H1 (cell line): ENCODE data around the gene PSMC4. TPM values are rescaled to one million over a fixed set of nuclear protein-coding genes. Genes with fewer than 3 reads are reported as not detected.

Experiments
- CTCF ChIA-PET: fragments of 300-600 bp; sonication (Branson Sonifier 250); formaldehyde crosslinking; loops from one replicate; lab custom pipeline; 2021; ENCODE audit not compliant: partially characterized antibody; lab: Charles Lee
- POLR2A ChIA-PET: fragments of 300-600 bp; sonication (Branson Sonifier 250); formaldehyde crosslinking; loops from one replicate; lab custom pipeline; 2021; ENCODE audit warnings: inconsistent platforms; ENCODE audit not compliant: partially characterized antibody; lab: Charles Lee
- DNase-seq, 2 experiments: peaks; one replicate each; pipeline versions ENCODE4 v3.0.0 to v3.0.0-alpha.2; 2010 to 2022; ENCODE audit warnings: low spot score in 2 of 2, low read depth in 1 of 2, mixed read lengths in 1 of 2
- FAIRE-seq: peaks from 2 replicates; lab custom pipeline; 2011; peaks lifted over from hg19 to GRCh38; lab: Jason Lieb, UNC
- H2AFZ ChIP-seq: 2 replicates; pipeline ENCODE4 v1.8.1; 2012; ENCODE audit warnings: low read length, inconsistent platforms
- H2AK5ac ChIP-seq: 2 replicates; pipeline ENCODE4 v1.6.1; 2013; ENCODE audit warnings: low read depth, low read length
- H2BK120ac ChIP-seq: replicated peaks from 2 replicates; pipeline ENCODE3; 2013; ENCODE audit warnings: low read depth, low read length, inconsistent platforms
- H2BK12ac ChIP-seq: 2 replicates; pipeline ENCODE4 v1.6.1; 2013; ENCODE audit warnings: low read depth, low read length
- H2BK15ac ChIP-seq: 2 replicates; pipeline ENCODE4 v1.6.1; 2013; ENCODE audit warnings: low read length
- H2BK20ac ChIP-seq: 2 replicates; pipeline ENCODE4 v1.6.1; 2013; ENCODE audit warnings: low read length
- H2BK5ac ChIP-seq: 2 replicates; pipeline ENCODE4 v1.6.1; 2013; ENCODE audit warnings: low read depth, low read length
- H3K14ac ChIP-seq: 2 replicates; pipeline ENCODE4 v1.6.1; 2013; ENCODE audit warnings: inconsistent platforms; ENCODE audit not compliant: insufficient read length
- H3K18ac ChIP-seq: 2 replicates; pipeline ENCODE4 v1.6.1; 2013; ENCODE audit warnings: low read length; ENCODE audit errors: extremely low read depth
- H3K23ac ChIP-seq: 2 replicates; pipeline ENCODE4 v1.6.1; 2013; ENCODE audit warnings: inconsistent platforms; ENCODE audit not compliant: insufficient read length
- H3K23me2 ChIP-seq: 2 replicates; pipeline ENCODE4 v1.6.1; 2013; ENCODE audit warnings: low read depth, low read length
- H3K27ac ChIP-seq: 2 replicates; pipeline ENCODE4 v1.6.1; 2011; ENCODE audit warnings: low read depth, low read length, inconsistent platforms
- H3K27me3 ChIP-seq, 4 experiments: replicated peaks in 1 of 4; 1 replicate in 1 of 4; 2 replicates in 3 of 4; pipeline versions ENCODE4 v1.6.1 to v1.8.1; 2011 to 2013; ENCODE audit warnings: low read length in 3 of 4, mild to moderate bottlenecking in 3 of 4, inconsistent platforms in 2 of 4, mixed read lengths in 2 of 4, moderate library complexity in 1 of 4; ENCODE audit not compliant: control insufficient read depth in 3 of 4, insufficient read depth in 3 of 4; ENCODE audit errors: extremely low read depth in 1 of 4
- H3K36me3 ChIP-seq, 4 experiments: 2 replicates each; pipeline versions ENCODE4 v1.6.1 to v1.8.1; 2011 to 2013; ENCODE audit warnings: mild to moderate bottlenecking in 4 of 4, low read length in 3 of 4, moderate library complexity in 2 of 4, control low read depth in 1 of 4, inconsistent platforms in 1 of 4; ENCODE audit not compliant: insufficient read depth in 4 of 4, control insufficient read depth in 2 of 4
- H3K4ac ChIP-seq: replicated peaks from 2 replicates; pipeline ENCODE3; 2013; ENCODE audit warnings: low read length, low read depth, mixed read lengths, inconsistent platforms; ENCODE audit not compliant: insufficient read length
- H3K4me1 ChIP-seq, 4 experiments: replicated peaks in 1 of 4; 1 replicate in 1 of 4; 2 replicates in 3 of 4; pipeline versions ENCODE4 v1.6.1 to v1.8.1; 2011 to 2013; ENCODE audit warnings: low read length in 3 of 4, inconsistent platforms in 2 of 4, mixed read lengths in 1 of 4; ENCODE audit not compliant: insufficient read depth in 4 of 4, control insufficient read depth in 3 of 4
- H3K4me2 ChIP-seq, 2 experiments: 2 replicates each; pipeline versions ENCODE4 v1.6.1 to v1.8.1; 2011 to 2013; ENCODE audit warnings: low read depth in 2 of 2, low read length in 2 of 2, control low read depth in 1 of 2, inconsistent platforms in 1 of 2, mild to moderate bottlenecking in 1 of 2; ENCODE audit not compliant: insufficient read depth in 1 of 2
- H3K4me3 ChIP-seq, 4 experiments: fragments of 200-600, 300-600 bp in 1 of 4; sonication (generic), shearing (Covaris generic), sonication (Bioruptor Twin) in 1 of 4; 2 replicates each; pipeline versions ENCODE4 v1.5.1 to v1.8.1; 2011 to 2016; ENCODE audit warnings: low read length in 4 of 4, low read depth in 3 of 4, control low read depth in 2 of 4, inconsistent platforms in 2 of 4, mild to moderate bottlenecking in 2 of 4, mixed read lengths in 1 of 4, moderate library complexity in 1 of 4; ENCODE audit not compliant: insufficient read depth in 2 of 4; ENCODE audit errors: extremely low read depth in 1 of 4
- H3K56ac ChIP-seq: replicated peaks from 2 replicates; pipeline ENCODE3; 2013; ENCODE audit warnings: low read depth, mild to moderate bottlenecking, mixed read lengths, low read length, inconsistent platforms; ENCODE audit not compliant: insufficient read length
- H3K79me1 ChIP-seq: 2 replicates; pipeline ENCODE4 v1.6.1; 2013; ENCODE audit warnings: low read depth, low read length, control low read depth
- H3K79me2 ChIP-seq, 2 experiments: 2 replicates each; pipeline versions ENCODE4 v1.6.1 to v1.8.1; 2012 to 2013; ENCODE audit warnings: low read length in 2 of 2, mild to moderate bottlenecking in 2 of 2, inconsistent platforms in 1 of 2; ENCODE audit not compliant: insufficient read depth in 2 of 2, control insufficient read depth in 1 of 2
- H3K9ac ChIP-seq, 4 experiments: replicated peaks in 1 of 4; 1 replicate in 1 of 4; 2 replicates in 3 of 4; pipeline versions ENCODE4 v1.6.1 to v1.8.1; 2011 to 2013; ENCODE audit warnings: low read depth in 3 of 4, low read length in 3 of 4, control low read depth in 2 of 4, mild to moderate bottlenecking in 2 of 4, moderate library complexity in 2 of 4, inconsistent platforms in 1 of 4; ENCODE audit errors: extremely low read depth in 1 of 4
- H3K9me3 ChIP-seq, 2 experiments: 2 replicates each; pipeline versions ENCODE4 v1.6.1 to v1.8.1; 2012 to 2013; ENCODE audit warnings: mild to moderate bottlenecking in 2 of 2, moderate library complexity in 2 of 2, control low read depth in 1 of 2, inconsistent platforms in 1 of 2, low read depth in 1 of 2, low read length in 1 of 2, mixed read lengths in 1 of 2; ENCODE audit not compliant: insufficient read depth in 2 of 2
- H4K20me1 ChIP-seq, 2 experiments: replicated peaks in 1 of 2; 2 replicates each; pipeline versions ENCODE3 to v1.8.1; 2011 to 2013; ENCODE audit warnings: inconsistent platforms in 2 of 2, low read length in 2 of 2, mild to moderate bottlenecking in 1 of 2; ENCODE audit not compliant: insufficient read depth in 2 of 2, control insufficient read depth in 1 of 2
- H4K5ac ChIP-seq: 2 replicates; pipeline ENCODE4 v1.6.1; 2013; ENCODE audit warnings: low read length, low read depth, mixed read lengths, inconsistent platforms; ENCODE audit not compliant: insufficient read length
- H4K8ac ChIP-seq: 2 replicates; pipeline ENCODE4 v1.8.0; 2013; ENCODE audit warnings: mild to moderate bottlenecking, moderate library complexity, low read length, inconsistent platforms; ENCODE audit not compliant: insufficient read depth; ENCODE audit errors: extremely low read depth
- H4K91ac ChIP-seq: replicated peaks from 2 replicates; pipeline ENCODE3; 2013; ENCODE audit warnings: low read length, mixed read lengths, inconsistent platforms; ENCODE audit not compliant: insufficient read length
- BRCA1 ChIP-seq: IDR thresholded peaks from 2 replicates; pipeline ENCODE4 v1.6.1; 2012; ENCODE audit warnings: low read depth, low read length, improper control_type of control experiment
- CBX5 ChIP-seq: fragments of 300-800, 300-1000 bp; sonication (generic); IDR thresholded peaks from 2 replicates; pipeline ENCODE4 v1.7.1; 2016; ENCODE audit warnings: antibody characterized with exemption, low read length, low read depth
- CHD1 ChIP-seq: IDR thresholded peaks from 2 replicates; pipeline ENCODE4 v1.6.1; 2012; ENCODE audit warnings: low read depth, low read length, improper control_type of control experiment
- CHD2 ChIP-seq: IDR thresholded peaks from 2 replicates; pipeline ENCODE4 v1.6.1; 2012; ENCODE audit warnings: low read length, improper control_type of control experiment
- GTF2F1 ChIP-seq: IDR thresholded peaks from 2 replicates; pipeline ENCODE4 v1.6.1; 2012; ENCODE audit warnings: low read depth, low read length, improper control_type of control experiment, borderline replicate concordance
- HDAC2 ChIP-seq, 2 experiments: fragments of 300-600 bp in 1 of 2; sonication (generic) in 1 of 2; IDR thresholded peaks; 2 replicates each; pipeline ENCODE4 v1.6.1; 2011 to 2012; ENCODE audit warnings: low read depth in 2 of 2, low read length in 2 of 2, mild to moderate bottlenecking in 2 of 2, moderate library complexity in 2 of 2, borderline replicate concordance in 1 of 2, inconsistent platforms in 1 of 2
- RAD21 ChIP-seq, 2 experiments: IDR thresholded peaks in 1 of 2; conservative IDR thresholded peaks in 1 of 2; 2 replicates each; pipeline ENCODE4 v1.6.1; 2011; ENCODE audit warnings: low read depth in 2 of 2, low read length in 2 of 2, improper control_type of control experiment in 1 of 2, inconsistent platforms in 1 of 2, mild to moderate bottlenecking in 1 of 2, moderate library complexity in 1 of 2
- SIN3A ChIP-seq, 2 experiments: IDR thresholded peaks in 1 of 2; conservative IDR thresholded peaks in 1 of 2; 2 replicates each; pipeline ENCODE4 v1.6.1; 2011 to 2012; ENCODE audit warnings: low read length in 2 of 2, improper control_type of control experiment in 1 of 2, low read depth in 1 of 2, mild to moderate bottlenecking in 1 of 2
- SP2 ChIP-seq: IDR thresholded peaks from 2 replicates; pipeline ENCODE4 v1.6.1; 2012; ENCODE audit warnings: mild to moderate bottlenecking, low read length, inconsistent platforms
- whole genome bisulfite sequencing, 2 experiments: shearing (Covaris generic) in 1 of 2; methylation state at CpG; one replicate each; pipeline versions ENCODE4 v1.1.6 to v1.1.7; 2013 to 2015; ENCODE audit warnings: low lambda C conversion rate in 2 of 2, mixed read lengths in 2 of 2, inconsistent platforms in 1 of 2, low coverage in 1 of 2, missing lambda C conversion rate in 1 of 2; ENCODE audit not compliant: insufficient replicate concordance in 2 of 2, insufficient coverage in 1 of 2, insufficient read length in 1 of 2; ENCODE audit errors: extremely low coverage in 1 of 2, missing lambda C conversion rate in 1 of 2; 5-methylcytosine and 5-hydroxymethylcytosine counted together
- polyA plus RNA-seq, 7 experiments: library from polyadenylated mRNA; depleted of rRNA in 3 of 7; stranded (reverse) in 5 of 7; unstranded in 2 of 7; fragments of >200 nt in 5 of 7; fragments of 200-250 nt in 2 of 7; gene quantifications; 1 replicate in 5 of 7; 2 replicates in 1 of 7; 4 replicates in 1 of 7; pipeline versions ENCODE4 v1.2.1 to v1.2.3, GENCODE V29; 2011 to 2013; ENCODE audit warnings: missing spikeins in 2 of 7, mixed read lengths in 2 of 7
- total RNA-seq: library from RNA; stranded (reverse); fragmentation: NEBNext Ultra II Directional; extraction: Animal tissue kit (Norgen Biotek cat#: 25700); gene quantifications from 2 replicates; pipeline ENCODE4 v1.2.1, GENCODE V29; 2021
- TF ChIP-seq, protein P1 (sequence below): IDR thresholded peaks from 2 replicates; pipeline ENCODE4 v1.6.1; 2012; ENCODE audit warnings: low read length, inconsistent platforms

PSMC4 gene
- total and polyA plus RNA-seq, 2 of the 8 experiments (the other 6 are each of a cell fraction or from before 2014, with no cell fraction given): 116 to 126 TPM

GRCh38 chr19:39983695-39984300 lies 12.8 kb downstream of the PSMC4 start:
- Histone ChIP-seq H3K9ac (no peak overlapping the region), H3K36me3 (peaks cover 10 to 43% (median 28%) of the 10 kb centered on the region in 4 experiments)
- TF ChIP-seq CHD2 (no peak), RAD21 (IDR thresholded peaks at IDR 0.05 in 1 of 2, conservative IDR thresholded peaks at IDR 0.05 in 1 of 2; ENCODE audit: low read depth in 2 of 2, low read length in 2 of 2) (no peak), GTF2F1 (no peak), SP2 (no peak), HDAC2 (IDR thresholded peaks at IDR 0.05; ENCODE audit: borderline replicate concordance in 1 of 2, low read depth in 2 of 2, low read length in 2 of 2) (no peak), CBX5 (no peak), BRCA1 (no peak), SIN3A (conservative IDR thresholded peaks at IDR 0.05 in 1 of 2, IDR thresholded peaks at IDR 0.05 in 1 of 2; ENCODE audit: low read depth in 1 of 2, low read length in 2 of 2) (no peak), CHD1 (no peak)
- TF ChIP-seq, protein P1, sequence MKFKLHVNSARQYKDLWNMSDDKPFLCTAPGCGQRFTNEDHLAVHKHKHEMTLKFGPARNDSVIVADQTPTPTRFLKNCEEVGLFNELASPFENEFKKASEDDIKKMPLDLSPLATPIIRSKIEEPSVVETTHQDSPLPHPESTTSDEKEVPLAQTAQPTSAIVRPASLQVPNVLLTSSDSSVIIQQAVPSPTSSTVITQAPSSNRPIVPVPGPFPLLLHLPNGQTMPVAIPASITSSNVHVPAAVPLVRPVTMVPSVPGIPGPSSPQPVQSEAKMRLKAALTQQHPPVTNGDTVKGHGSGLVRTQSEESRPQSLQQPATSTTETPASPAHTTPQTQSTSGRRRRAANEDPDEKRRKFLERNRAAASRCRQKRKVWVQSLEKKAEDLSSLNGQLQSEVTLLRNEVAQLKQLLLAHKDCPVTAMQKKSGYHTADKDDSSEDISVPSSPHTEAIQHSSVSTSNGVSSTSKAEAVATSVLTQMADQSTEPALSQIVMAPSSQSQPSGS: no peak
- TF ChIP-seq, all 59 proteins: peak for 0
- Histone ChIP-seq H2BK120ac (no peak overlapping the region), H3K56ac (no peak overlapping the region), H4K20me1 (no peaks in the 10 kb centered on the region), H2BK12ac (no peak overlapping the region), H3K18ac (no peak overlapping the region), H2AFZ (no peak overlapping the region), H3K4me2 (no peak overlapping the region), H3K9me3 (peaks cover 6 to 10% of the 10 kb centered on the region in 2 experiments; a peak in 3 of 4 replicates), H2BK20ac (no peak overlapping the region), H3K79me1 (no peaks in the 10 kb centered on the region; the same call in 1 of the 2 replicates), H3K79me2 (peaks cover 0 to 13% of the 10 kb centered on the region in 2 experiments; a peak in 2 of 4 replicates), H3K23ac (no peak overlapping the region), H3K27ac (no peak overlapping the region), H2BK15ac (no peak overlapping the region), H3K4ac (no peak overlapping the region), H3K27me3 (no peaks in the 10 kb centered on the region), H4K5ac (no peak overlapping the region), H4K8ac (no peak overlapping the region), H3K4me1 (no peaks in the 10 kb centered on the region), H3K4me3 (no peak overlapping the region), H4K91ac (no peak overlapping the region), H2BK5ac (no peak overlapping the region), H3K14ac (no peak overlapping the region), H2AK5ac (no peak overlapping the region), H3K23me2 (no peaks in the 10 kb centered on the region)
- ChIA-PET POLR2A (interaction anchor here (0.9 to 1.0 kb wide), 3 partner anchors 11 to 137 kb away, joined by 3 read pairs; partner anchors contain the start of gene FBL), CTCF (no interaction called here)
- WGBS, 2 experiments: 80% methylated on average over 5 of the region's 5 CpGs; no CpG with 5 or more reads in 1 of the 2 experiments
- DNase-seq (no peak), FAIRE-seq (no peak)
